IPS-18a (cell line): ENCODE results near the gene RBP3.

Experiments
- H3K27ac ChIP-seq: one replicate; pipeline ENCODE4 v1.5.1; 2013; ENCODE audit warnings: low read length
- H3K27me3 ChIP-seq: one replicate; pipeline ENCODE4 v1.6.1; 2013; ENCODE audit warnings: mild to moderate bottlenecking, low read length; ENCODE audit not compliant: control insufficient read depth, insufficient read depth
- H3K36me3 ChIP-seq: one replicate; pipeline ENCODE4 v1.6.1; 2013; ENCODE audit warnings: low read depth, low read length; ENCODE audit not compliant: control insufficient read depth
- H3K4me1 ChIP-seq: one replicate; pipeline ENCODE4 v1.6.1; 2013; ENCODE audit warnings: low read depth, low read length; ENCODE audit not compliant: control insufficient read depth
- H3K4me3 ChIP-seq: one replicate; pipeline ENCODE4 v1.5.1; 2013; ENCODE audit warnings: low read length
- H3K9ac ChIP-seq: one replicate; pipeline ENCODE4 v1.6.1; 2013; ENCODE audit warnings: mild to moderate bottlenecking, low read length, moderate library complexity
- H3K9me3 ChIP-seq: one replicate; pipeline ENCODE4 v1.6.1; 2013; ENCODE audit warnings: low read depth, low read length; ENCODE audit not compliant: control insufficient read depth

The RBP3 gene

GRCh38 chr10:47320812-47321211 is 27.4 kb upstream of the RBP3 start:
- H3K4me1 ChIP-seq, result no peaks in the 10 kb centered on the region
- no peak overlapping the region for H3K27ac ChIP-seq
- no peaks in the 10 kb centered on the region for H3K27me3 ChIP-seq
- no peaks in the 10 kb centered on the region for H3K36me3 ChIP-seq
- no peaks in the 10 kb centered on the region for H3K9me3 ChIP-seq
- no peak overlapping the region for H3K9ac ChIP-seq
- no peak overlapping the region for H3K4me3 ChIP-seq

GRCh38 chr10:47321521-47322195 is 26.5 kb upstream of the RBP3 start:
- Histone ChIP-seq H3K27me3 (no peaks in the 10 kb centered on the region), H3K4me1 (no peaks in the 10 kb centered on the region), H3K36me3 (no peaks in the 10 kb centered on the region), H3K27ac (no peak overlapping the region), H3K9ac (no peak overlapping the region), H3K9me3 (no peaks in the 10 kb centered on the region), H3K4me3 (no peak overlapping the region)

GRCh38 chr10:47322300-47323061 is 25.7 kb upstream of the RBP3 start, which contains the start of gene GDF2:
Gene GDF2 (plus strand): TSS chr10:47322454. CDS start chr10:47322669, 215 bp downstream.
- H3K9me3 ChIP-seq, result no peaks in the 10 kb centered on the region
- H3K9ac ChIP-seq, result no peak within 1 kb of the TSS
- no peaks in the 10 kb centered on the region for H3K4me1 ChIP-seq
- no peak within 1 kb of the TSS for H3K4me3 ChIP-seq
- no peaks in the 10 kb centered on the region for H3K27me3 ChIP-seq
- H3K27ac ChIP-seq, result no peak within 1 kb of the TSS
- H3K36me3 ChIP-seq, result no peaks in the 10 kb centered on the region

- no peak overlapping the region for H3K27ac ChIP-seq
- no peaks in the 10 kb centered on the region for H3K9me3 ChIP-seq
- H3K9ac ChIP-seq, result no peak overlapping the region
- H3K36me3 ChIP-seq, result no peaks in the 10 kb centered on the region
- no peaks in the 10 kb centered on the region for H3K4me1 ChIP-seq
- H3K27me3 ChIP-seq, result no peaks in the 10 kb centered on the region
- no peak overlapping the region for H3K4me3 ChIP-seq
These were observed 25.1 kb upstream of the RBP3 start for GRCh38 chr10:47323087-47323486.

- no peak overlapping the region for H3K4me3 ChIP-seq
- H3K4me1 ChIP-seq, result no peaks in the 10 kb centered on the region
- H3K36me3 ChIP-seq, result no peaks in the 10 kb centered on the region
- no peaks in the 10 kb centered on the region for H3K27me3 ChIP-seq
- H3K9me3 ChIP-seq, result no peaks in the 10 kb centered on the region
- no peak overlapping the region for H3K9ac ChIP-seq
- no peak overlapping the region for H3K27ac ChIP-seq
These were observed 24.4 kb upstream of the RBP3 start for GRCh38 chr10:47323636-47324296.

- Histone ChIP-seq H3K27me3 (no peaks in the 10 kb centered on the region), H3K4me1 (no peaks in the 10 kb centered on the region), H3K27ac (no peak overlapping the region), H3K9me3 (no peaks in the 10 kb centered on the region), H3K36me3 (no peaks in the 10 kb centered on the region), H3K4me3 (no peak overlapping the region), H3K9ac (no peak overlapping the region)
These were observed 22.6 kb upstream of the RBP3 start for GRCh38 chr10:47325303-47326291.

- Histone ChIP-seq H3K9ac (no peak overlapping the region), H3K4me3 (no peak overlapping the region), H3K4me1 (no peaks in the 10 kb centered on the region), H3K27me3 (no peaks in the 10 kb centered on the region), H3K36me3 (no peaks in the 10 kb centered on the region), H3K27ac (no peak overlapping the region), H3K9me3 (no peaks in the 10 kb centered on the region)
These were observed 21.7 kb upstream of the RBP3 start for GRCh38 chr10:47326306-47326926.

- Histone ChIP-seq H3K9ac (no peak overlapping the region), H3K9me3 (no peaks in the 10 kb centered on the region), H3K36me3 (no peaks in the 10 kb centered on the region), H3K27ac (no peak overlapping the region), H3K27me3 (no peaks in the 10 kb centered on the region), H3K4me3 (no peak overlapping the region), H3K4me1 (no peaks in the 10 kb centered on the region)
These were observed 21.2 kb upstream of the RBP3 start for GRCh38 chr10:47326927-47327330.

- Histone ChIP-seq H3K27me3 (no peaks in the 10 kb centered on the region), H3K27ac (no peak overlapping the region), H3K4me1 (no peaks in the 10 kb centered on the region), H3K9me3 (no peaks in the 10 kb centered on the region), H3K9ac (no peak overlapping the region), H3K36me3 (no peaks in the 10 kb centered on the region), H3K4me3 (no peak overlapping the region)
These were observed 18.3 kb upstream of the RBP3 start for GRCh38 chr10:47329855-47330254.

GRCh38 chr10:47330366-47330765 is 17.8 kb upstream of the RBP3 start:
- Histone ChIP-seq H3K4me3 (no peak overlapping the region), H3K27me3 (no peaks in the 10 kb centered on the region), H3K9ac (no peak overlapping the region), H3K4me1 (no peaks in the 10 kb centered on the region), H3K9me3 (no peaks in the 10 kb centered on the region), H3K36me3 (no peaks in the 10 kb centered on the region), H3K27ac (no peak overlapping the region)
